Measurements from ENCODE around the gene NEU3.

- TF ChIP-seq EZH2 (IDR thresholded peaks at IDR 0.05; ENCODE audit: insufficient read depth, poor library complexity, severe bottlenecking) (no peak), EZH2phosphoT487 (IDR thresholded peaks at IDR 0.05; ENCODE audit: insufficient read depth, low read depth) (no peak)
Measured at GRCh38 chr11:74966651-74967050, 22.1 kb upstream of the NEU3 start.
